ENCODE measurements around the gene AP1S1.
"Not testable (repeated sequence)": the region's sequence is repeated elsewhere in the genome, so short reads cannot be mapped to it uniquely, and the experiment has no call there.

AP1S1 gene

GRCh38 chr7:101125989-101126650 is 28.2 kb upstream of the AP1S1 start:
- no peak for DNase-seq

GRCh38 chr7:101126651-101127459 is 27.4 kb upstream of the AP1S1 start, which contains the start of gene SERPINE1:
Gene SERPINE1 (plus strand): TSS chr7:101127104. CDS start chr7:101128394, 1,290 bp downstream.
- peak; percentile 15 to 18 for DNase-seq

- no peak for DNase-seq
These were observed 26.7 kb upstream of the AP1S1 start for GRCh38 chr7:101127460-101128039.

- DNase-seq, result no peak
These were observed 26.0 kb upstream of the AP1S1 start for GRCh38 chr7:101128040-101128834.

- DNase-seq, result no peak
These were observed 24.6 kb upstream of the AP1S1 start for GRCh38 chr7:101129603-101130117.

- not testable (repeated sequence) for DNase-seq
These were observed 21.4 kb upstream of the AP1S1 start for GRCh38 chr7:101132626-101133600.

- no peak for DNase-seq
These were observed 20.5 kb upstream of the AP1S1 start for GRCh38 chr7:101133621-101134398.

GRCh38 chr7:101134399-101134980 is 19.8 kb upstream of the AP1S1 start:
- no peak for DNase-seq

GRCh38 chr7:101137651-101138212 is 16.5 kb upstream of the AP1S1 start:
- no peak for DNase-seq

- DNase-seq, result peak; percentile 76 to 82
These were observed 15.9 kb upstream of the AP1S1 start for GRCh38 chr7:101138213-101138870.

- no peak for DNase-seq
These were observed 14.0 kb upstream of the AP1S1 start for GRCh38 chr7:101140339-101140699.

- DNase-seq, result no peak
These were observed 13.4 kb upstream of the AP1S1 start for GRCh38 chr7:101140746-101141382.

GRCh38 chr7:101151908-101152651 is 2.2 kb upstream of the AP1S1 start:
- DNase-seq, result no peak

GRCh38 chr7:101154693-101155102 is 422 bp downstream of the AP1S1 start:
- no peak for DNase-seq

GRCh38 chr7:101155303-101155702 is 1.0 kb downstream of the AP1S1 start:
- no peak for DNase-seq

- DNase-seq, result no peak
These were observed 2.0 kb downstream of the AP1S1 start for GRCh38 chr7:101156277-101156676.

GRCh38 chr7:101156866-101157589 is 2.8 kb downstream of the AP1S1 start:
- DNase-seq, result no peak

All from AML-193 (cell line).